IMR-90 (cell line): Measurements from ENCODE around the gene CIDEA. TPM values are rescaled to one million over a fixed set of nuclear protein-coding genes. Genes with fewer than 3 reads are reported as not detected.

ENCODE experiments used
- ATAC-seq: fragments of 200-7000 bp; cut with Tn5 transposase; 2 replicates; pipeline ENCODE4 v1.9.1; 2020; ENCODE audit warnings: low read depth, mild to moderate bottlenecking, moderate library complexity
- BruUV-seq: library from RNA; stranded (reverse); fragments of 400-500 nt; replicated peaks from 2 replicates; lab custom pipeline; 2021; lab: Mats Ljungman, UMichigan
- CTCF ChIA-PET: fragments of 300-600 bp; formaldehyde crosslinking; extraction: SDS; loops from one replicate; lab custom pipeline; 2021; ENCODE audit warnings: antibody characterized with exemption; lab: Yijun Ruan, JAX
- POLR2A ChIA-PET: fragments of 300-600 bp; sonication (Branson Sonifier 250); formaldehyde crosslinking; loops from one replicate; lab custom pipeline; 2022; ENCODE audit warnings: antibody characterized with exemption; ENCODE audit not compliant: unreplicated experiment; lab: Charles Lee
- DNase-seq: peaks from one replicate; pipeline ENCODE4 v3.0.0; 2013
- H2AFZ ChIP-seq: replicated peaks from 2 replicates; pipeline ENCODE3; 2013; ENCODE audit warnings: low read length, mild to moderate bottlenecking; ENCODE audit not compliant: poor library complexity
- H2AK5ac ChIP-seq: 2 replicates; pipeline ENCODE4 v1.6.1; 2013; ENCODE audit warnings: low read depth, low read length, inconsistent platforms
- H2AK9ac ChIP-seq: replicated peaks from 2 replicates; pipeline ENCODE3; 2013; ENCODE audit warnings: mild to moderate bottlenecking, low read depth, low read length, moderate library complexity; ENCODE audit not compliant: poor library complexity
- H2BK120ac ChIP-seq: 2 replicates; pipeline ENCODE4 v1.6.1; 2013; ENCODE audit warnings: low read depth, low read length, inconsistent platforms
- H2BK15ac ChIP-seq: 3 replicates; pipeline ENCODE4 v1.6.1; 2013; ENCODE audit warnings: low read depth, low read length, inconsistent platforms
- H2BK20ac ChIP-seq: 2 replicates; pipeline ENCODE4 v1.6.1; 2013; ENCODE audit warnings: low read depth, mild to moderate bottlenecking, inconsistent platforms, low read length, moderate library complexity
- H2BK5ac ChIP-seq: 2 replicates; pipeline ENCODE4 v1.6.1; 2013; ENCODE audit warnings: mild to moderate bottlenecking, low read depth, low read length, inconsistent platforms; ENCODE audit not compliant: poor library complexity, severe bottlenecking
- H3K14ac ChIP-seq: replicated peaks from 2 replicates; pipeline ENCODE4 v1.6.1; 2013; ENCODE audit warnings: low read depth, low read length, inconsistent platforms
- H3K18ac ChIP-seq: 2 replicates; pipeline ENCODE4 v1.6.1; 2013; ENCODE audit warnings: low read depth, low read length, control low read depth
- H3K23ac ChIP-seq: 2 replicates; pipeline ENCODE4 v1.6.1; 2013; ENCODE audit warnings: low read depth, low read length, inconsistent platforms
- H3K27ac ChIP-seq: 2 replicates; pipeline ENCODE4 v1.5.1; 2013; ENCODE audit warnings: mild to moderate bottlenecking, control low read depth, low read length; ENCODE audit not compliant: insufficient read depth
- H3K27me3 ChIP-seq: 2 replicates; pipeline ENCODE4 v1.6.1; 2013; ENCODE audit warnings: low read length; ENCODE audit not compliant: control insufficient read depth, insufficient read depth
- H3K36me3 ChIP-seq: 2 replicates; pipeline ENCODE4 v1.6.1; 2013; ENCODE audit warnings: low read length, mixed read lengths; ENCODE audit not compliant: control insufficient read depth, insufficient read depth
- H3K4ac ChIP-seq: 2 replicates; pipeline ENCODE4 v1.6.1; 2013; ENCODE audit warnings: low read depth, low read length, inconsistent platforms
- H3K4me1 ChIP-seq: 2 replicates; pipeline ENCODE4 v1.6.1; 2013; ENCODE audit warnings: low read length, mixed read lengths; ENCODE audit not compliant: control insufficient read depth, insufficient read depth
- H3K4me2 ChIP-seq: 2 replicates; pipeline ENCODE4 v1.6.1; 2013; ENCODE audit warnings: low read depth, mild to moderate bottlenecking, control low read depth, low read length, moderate library complexity
- H3K4me3 ChIP-seq: 2 replicates; pipeline ENCODE4 v1.5.1; 2013; ENCODE audit warnings: low read depth, mild to moderate bottlenecking, control low read depth, low read length, moderate library complexity; ENCODE audit not compliant: insufficient read depth
- H3K56ac ChIP-seq: 2 replicates; pipeline ENCODE4 v1.6.1; 2013; ENCODE audit warnings: low read length, inconsistent platforms; ENCODE audit not compliant: insufficient read depth; ENCODE audit errors: extremely low read depth
- H3K79me1 ChIP-seq, 2 experiments: 2 replicates each; pipeline ENCODE4 v1.6.1; 2013; ENCODE audit warnings: low read length in 2 of 2, inconsistent platforms in 1 of 2, low read depth in 1 of 2
- H3K9ac ChIP-seq: 2 replicates; pipeline ENCODE4 v1.6.1; 2013; ENCODE audit warnings: low read depth, low read length, control low read depth
- H3K9me1 ChIP-seq: 2 replicates; pipeline ENCODE4 v1.6.1; 2013; ENCODE audit warnings: low read length, inconsistent platforms; ENCODE audit not compliant: insufficient read depth
- H3K9me3 ChIP-seq: 2 replicates; pipeline ENCODE4 v1.6.1; 2013; ENCODE audit warnings: low read length; ENCODE audit not compliant: control insufficient read depth, insufficient read depth
- H4K20me1 ChIP-seq: 2 replicates; pipeline ENCODE4 v1.6.1; 2013; ENCODE audit warnings: low read length, inconsistent platforms; ENCODE audit not compliant: insufficient read depth
- H4K5ac ChIP-seq: 2 replicates; pipeline ENCODE4 v1.6.1; 2013; ENCODE audit warnings: mild to moderate bottlenecking, low read depth, low read length, control low read depth
- H4K8ac ChIP-seq, 2 experiments: 2 replicates each; pipeline ENCODE4 v1.6.1; 2013; ENCODE audit warnings: low read depth in 2 of 2, low read length in 2 of 2, control low read depth in 1 of 2, inconsistent platforms in 1 of 2
- H4K91ac ChIP-seq: 2 replicates; pipeline ENCODE4 v1.6.1; 2013; ENCODE audit warnings: low read depth, low read length, inconsistent platforms; ENCODE audit not compliant: insufficient read depth
- CHD1 ChIP-seq: IDR thresholded peaks from 2 replicates; pipeline ENCODE4 v1.6.1; 2012; ENCODE audit warnings: low read depth, low read length, improper control_type of control experiment
- RCOR1 ChIP-seq: IDR thresholded peaks from 2 replicates; pipeline ENCODE4 v1.6.1; 2012; ENCODE audit warnings: mild to moderate bottlenecking, low read length, improper control_type of control experiment; ENCODE audit not compliant: insufficient replicate concordance
- USF2 ChIP-seq: fragments of 150-350 bp; IDR thresholded peaks from 2 replicates; pipeline ENCODE4 v1.6.1; 2017; ENCODE audit warnings: mild to moderate bottlenecking, antibody characterized with exemption, low read length, low read depth
- WGBS, 2 experiments: methylation state at CpG; one replicate each; pipeline versions ENCODE4 v1.1.5 to v1.1.7; 2013; ENCODE audit warnings: missing lambda C conversion rate in 2 of 2; ENCODE audit not compliant: insufficient read length in 1 of 2; ENCODE audit errors: extremely low coverage in 2 of 2; 5-methylcytosine and 5-hydroxymethylcytosine counted together
- dilution Hi-C: fragments of 300-500 bp; cut with HindIII; formaldehyde crosslinking; loops from one replicate; pipeline ENCODE4 v1.14.3; 2018; ENCODE audit warnings: low sequenced_read_pairs; ENCODE audit not compliant: unreplicated experiment
- in situ Hi-C: fragments of 300-500 bp; cut with MboI; formaldehyde crosslinking; loops from 3 replicates; pipeline ENCODE4 v1.14.3; 2019; ENCODE audit warnings: low sequenced_read_pairs, inconsistent platforms, mixed read lengths
- intact Hi-C: fragments of 100-400 bp; cut with micrococcal nuclease; formaldehyde crosslinking; loops from 2 replicates; pipeline ENCODE4 v1.10.0; 2022
- polyA plus RNA-seq, 3 experiments: library from polyadenylated mRNA; depleted of rRNA; stranded (reverse); fragments of >200 nt; gene quantifications; 2 replicates each; pipeline ENCODE4 v1.2.3, GENCODE V29; 2012; ENCODE audit warnings: low replicate concordance in 1 of 3
- total RNA-seq: library from RNA; depleted of rRNA; stranded (reverse); fragments of >200 nt; gene quantifications from 2 replicates; pipeline ENCODE4 v1.2.3, GENCODE V29; 2012

Gene CIDEA
- total and polyA plus RNA-seq, 2 of the 4 experiments (the other 2 are of a cell fraction): not detected

- Histone ChIP-seq H3K9me1 (peaks cover 27% of the 10 kb centered on the region), H2BK15ac (no peak overlapping the region), H3K27ac (no peak overlapping the region), H4K20me1 (peaks cover 83% of the 10 kb centered on the region), H3K56ac (no peak overlapping the region), H3K27me3 (no peaks in the 10 kb centered on the region), H3K4me1 (no peaks in the 10 kb centered on the region), H2BK20ac (no peak overlapping the region), H3K23ac (no peak overlapping the region), H4K5ac (no peak overlapping the region), H2AFZ (no peak overlapping the region), H3K4me2 (no peak overlapping the region), H3K36me3 (peaks cover 57% of the 10 kb centered on the region), H3K9ac (no peak overlapping the region), H3K4me3 (no peak overlapping the region), H4K8ac (no peak overlapping the region), H3K4ac (no peak overlapping the region), H2BK120ac (no peak overlapping the region), H3K14ac (no peak overlapping the region), H2AK5ac (no peak overlapping the region), H4K91ac (no peak overlapping the region), H3K9me3 (no peaks in the 10 kb centered on the region), H3K18ac (no peak overlapping the region), H2BK5ac (no peak overlapping the region), H2AK9ac (no peak overlapping the region), H3K79me1 (peaks cover 32 to 57% of the 10 kb centered on the region in 2 experiments)
- WGBS, 2 experiments: 97% methylated on average over 18 of the region's 29 CpGs; no CpG with 5 or more reads in 1 of the 2 experiments
- DNase-seq (no peak), ATAC-seq (no peak)
- intact Hi-C loops (no loop called here), in situ Hi-C loops (no loop called here), dilution Hi-C loops (no loop called here)
- BruUV-seq: TSS peak; percentile 73
- ChIA-PET CTCF (no interaction called here), POLR2A (no interaction called here)
- TF ChIP-seq RCOR1 (no peak), USF2 (no peak), CHD1 (no peak)
Observed at GRCh38 chr18:12325726-12326245, 71.6 kb downstream of the CIDEA start.
